Activated CD4-positive, alpha-beta T cell treated with anti-CD3 and anti-CD28 coated beads, Interleukin-2, amount 10 ng/mL, durations not matched to agents 24 days and 14 days (primary cell): ENCODE results near the gene BRD3OS. TPM values are rescaled to one million over a fixed set of nuclear protein-coding genes. Genes with fewer than 3 reads are reported as not detected.

ENCODE experiments used
- DNase-seq: peaks from one replicate; pipeline ENCODE4 v3.0.0; 2022
- H3K27ac Mint-ChIP-seq: one replicate; pipeline ENCODE4 v1.8.0; 2022; ENCODE audit warnings: mild to moderate bottlenecking, mixed read lengths
- H3K27me3 Mint-ChIP-seq: one replicate; pipeline ENCODE4 v1.8.0; 2022; ENCODE audit warnings: mixed read lengths
- H3K36me3 Mint-ChIP-seq: one replicate; pipeline ENCODE4 v1.8.0; 2022; ENCODE audit warnings: low read depth, mild to moderate bottlenecking, mixed read lengths
- H3K4me1 Mint-ChIP-seq: one replicate; pipeline ENCODE4 v1.8.0; 2021; ENCODE audit warnings: mixed read lengths
- H3K4me3 Mint-ChIP-seq: one replicate; pipeline ENCODE4 v1.8.0; 2022; ENCODE audit warnings: mild to moderate bottlenecking, moderate library complexity, mixed read lengths
- H3K9me3 Mint-ChIP-seq: one replicate; pipeline ENCODE4 v1.8.0; 2021; ENCODE audit warnings: mixed read lengths
- intact Hi-C: fragments of 100-400 bp; cut with micrococcal nuclease; formaldehyde crosslinking; loops from one replicate; pipeline ENCODE4 v1.15.1; 2023
- total RNA-seq: library from RNA; stranded (reverse); gene quantifications from 2 replicates; pipeline ENCODE4 v1.2.3, GENCODE V29; 2022

Gene BRD3OS
- total RNA-seq, 1 donor from 2014 or later, result 14.9 TPM

- Mint-ChIP-seq H3K36me3 (no peaks in the 10 kb centered on the region), H3K27me3 (no peaks in the 10 kb centered on the region), H3K9me3 (no peaks in the 10 kb centered on the region), H3K4me1 (no peaks in the 10 kb centered on the region), H3K4me3 (no peak overlapping the region), H3K27ac (no peak overlapping the region)
- DNase-seq, result no peak
- intact Hi-C loops, result no loop called here
These were observed 20.4 kb upstream of the BRD3OS start for GRCh38 chr9:134004881-134005280.

GRCh38 chr9:134005381-134005780 is 19.9 kb upstream of the BRD3OS start:
- Mint-ChIP-seq H3K27ac (no peak overlapping the region), H3K4me1 (no peaks in the 10 kb centered on the region), H3K27me3 (no peaks in the 10 kb centered on the region), H3K4me3 (no peak overlapping the region), H3K36me3 (no peaks in the 10 kb centered on the region), H3K9me3 (no peaks in the 10 kb centered on the region)
- intact Hi-C loops, result no loop called here
- no peak for DNase-seq

DNA sequence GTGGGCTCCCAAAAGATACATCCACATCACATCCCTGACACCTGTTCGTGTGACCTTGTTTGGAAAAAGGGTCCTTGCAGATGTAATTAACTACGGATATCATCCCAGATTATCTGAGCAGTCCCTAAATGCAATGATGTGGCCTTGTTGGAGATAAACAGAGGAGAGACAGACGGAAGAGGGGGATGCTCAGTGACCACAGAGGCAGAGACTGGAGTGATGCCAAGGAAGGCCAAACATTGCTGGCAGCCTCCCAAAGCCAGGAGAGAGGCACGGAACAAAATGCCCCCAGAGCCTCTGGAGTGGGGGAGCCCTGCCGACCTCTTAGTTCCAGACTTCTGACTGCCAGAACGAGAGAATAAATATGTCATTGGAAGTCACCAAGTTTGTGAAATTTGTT is 18.1 kb upstream of the BRD3OS start:
- Mint-ChIP-seq H3K27me3 (no peaks in the 10 kb centered on the region), H3K27ac (no peak overlapping the region), H3K9me3 (no peaks in the 10 kb centered on the region), H3K4me1 (no peaks in the 10 kb centered on the region), H3K36me3 (peaks cover 3% of the 10 kb centered on the region), H3K4me3 (no peak overlapping the region)
- DNase-seq, result no peak
- intact Hi-C loops, result no loop called here

DNA sequence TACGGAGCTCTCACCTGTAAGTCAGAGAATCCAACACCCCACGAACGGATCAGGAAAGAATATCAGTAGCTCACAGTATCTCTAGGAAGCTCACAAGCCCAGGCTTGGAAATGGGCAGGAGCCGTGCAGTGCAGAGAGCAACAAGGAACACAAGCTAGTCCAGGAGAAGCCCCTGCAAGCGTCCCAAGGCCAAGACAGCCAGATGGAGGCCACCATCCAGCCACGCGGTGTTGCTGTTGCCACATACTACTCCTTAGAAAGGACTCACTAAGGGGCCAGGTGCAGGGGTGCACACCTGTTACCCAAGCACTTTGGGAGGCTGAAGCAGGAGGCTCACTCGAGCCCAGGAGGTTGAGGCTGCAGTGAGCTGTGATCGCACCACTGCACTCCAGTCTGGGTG is 17.7 kb upstream of the BRD3OS start:
- H3K4me3 Mint-ChIP-seq, result no peak overlapping the region
- H3K4me1 Mint-ChIP-seq, result no peaks in the 10 kb centered on the region
- no peaks in the 10 kb centered on the region for H3K27me3 Mint-ChIP-seq
- H3K27ac Mint-ChIP-seq, result no peak overlapping the region
- H3K9me3 Mint-ChIP-seq, result no peaks in the 10 kb centered on the region
- intact Hi-C loops, result no loop called here
- peaks cover 3% of the 10 kb centered on the region for H3K36me3 Mint-ChIP-seq
- DNase-seq, result no peak

DNA sequence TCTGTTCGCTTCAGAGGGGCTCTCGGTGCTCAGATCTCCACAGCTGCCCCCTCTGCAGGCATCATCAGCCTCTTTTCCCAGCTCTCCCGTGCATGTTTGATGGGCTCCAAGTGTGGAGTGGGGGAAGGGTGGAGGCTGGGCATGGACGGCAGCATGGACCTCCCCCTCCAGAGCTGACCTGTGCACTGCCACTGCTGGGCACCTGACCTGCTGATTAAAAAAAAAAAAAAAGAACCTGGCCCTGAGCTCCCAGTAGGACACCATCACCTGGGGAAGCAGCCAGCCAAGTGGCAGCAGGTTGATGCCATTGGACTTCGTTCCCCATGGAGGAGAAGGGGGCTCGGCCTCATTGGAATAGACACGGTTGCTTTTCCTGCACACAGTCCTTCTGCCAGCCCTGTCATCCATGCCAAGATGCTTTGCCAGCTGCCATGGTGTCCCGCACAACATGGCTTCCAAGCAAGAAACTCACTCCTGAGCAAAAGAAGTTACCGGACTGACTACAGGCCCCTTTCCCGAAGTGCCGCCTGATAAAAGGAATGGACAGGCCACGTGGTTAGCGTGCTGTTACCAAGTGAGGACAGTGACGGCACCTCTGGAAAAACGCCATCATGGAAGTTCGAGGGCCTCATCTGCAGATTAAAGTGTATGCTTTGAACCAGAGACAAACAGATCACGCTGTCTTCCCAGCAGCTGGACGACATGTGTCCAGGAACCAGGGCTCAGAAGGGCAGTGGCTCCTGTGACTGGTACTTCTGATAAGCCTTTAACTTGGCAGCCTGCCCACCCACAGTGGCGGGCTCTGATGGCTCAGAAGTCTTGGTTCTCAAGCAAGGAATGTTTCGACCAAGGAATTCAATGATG is 14.7 kb upstream of the BRD3OS start:
- no peak for DNase-seq
- Mint-ChIP-seq H3K36me3 (peaks cover 5% of the 10 kb centered on the region), H3K4me1 (no peaks in the 10 kb centered on the region), H3K4me3 (no peak overlapping the region), H3K9me3 (peaks cover 4% of the 10 kb centered on the region), H3K27ac (no peak overlapping the region), H3K27me3 (no peaks in the 10 kb centered on the region)
- intact Hi-C loops, result no loop called here

- Mint-ChIP-seq H3K27me3 (no peaks in the 10 kb centered on the region), H3K4me1 (no peaks in the 10 kb centered on the region), H3K4me3 (no peak overlapping the region), H3K9me3 (peaks cover 4% of the 10 kb centered on the region), H3K27ac (no peak overlapping the region), H3K36me3 (peaks cover 5% of the 10 kb centered on the region)
- no peak for DNase-seq
- intact Hi-C loops, result no loop called here
These were observed 13.9 kb upstream of the BRD3OS start for GRCh38 chr9:134011401-134011800.

- DNase-seq, result no peak
- intact Hi-C loops, result no loop called here
- H3K4me1 Mint-ChIP-seq, result no peaks in the 10 kb centered on the region
- peaks cover 4% of the 10 kb centered on the region for H3K9me3 Mint-ChIP-seq
- H3K4me3 Mint-ChIP-seq, result no peak overlapping the region
- no peak overlapping the region for H3K27ac Mint-ChIP-seq
- H3K27me3 Mint-ChIP-seq, result no peaks in the 10 kb centered on the region
- peaks cover 5% of the 10 kb centered on the region for H3K36me3 Mint-ChIP-seq
These were observed 10.3 kb upstream of the BRD3OS start for GRCh38 chr9:134014946-134015345.

GRCh38 chr9:134024214-134024792 is 978 bp upstream of the BRD3OS start:
- peaks cover 4% of the 10 kb centered on the region for H3K4me1 Mint-ChIP-seq
- no peaks in the 10 kb centered on the region for H3K27me3 Mint-ChIP-seq
- H3K9me3 Mint-ChIP-seq, result no peaks in the 10 kb centered on the region
- H3K4me3 Mint-ChIP-seq, result peak overlapping the region; percentile 5
- H3K36me3 Mint-ChIP-seq, result peaks cover 8% of the 10 kb centered on the region
- intact Hi-C loops, result no loop called here
- DNase-seq, result no peak
- H3K27ac Mint-ChIP-seq, result no peak overlapping the region

- peak overlapping the region; percentile 83 for H3K4me3 Mint-ChIP-seq
- no peaks in the 10 kb centered on the region for H3K9me3 Mint-ChIP-seq
- H3K4me1 Mint-ChIP-seq, result peaks cover 4% of the 10 kb centered on the region
- peaks cover 10% of the 10 kb centered on the region for H3K36me3 Mint-ChIP-seq
- DNase-seq, result peak; percentile 86
- intact Hi-C loops, result loop anchor here (1.0 to 5.0 kb wide), 4 partner anchors 34 to 138 kb away; partner anchors contain the start of genes BRD3, RNU6ATAC, VAV2 and WDR5
- peak overlapping the region; percentile 79 for H3K27ac Mint-ChIP-seq
- no peaks in the 10 kb centered on the region for H3K27me3 Mint-ChIP-seq
These were observed 593 bp downstream of the BRD3OS start for GRCh38 chr9:134025606-134026541.

DNA sequence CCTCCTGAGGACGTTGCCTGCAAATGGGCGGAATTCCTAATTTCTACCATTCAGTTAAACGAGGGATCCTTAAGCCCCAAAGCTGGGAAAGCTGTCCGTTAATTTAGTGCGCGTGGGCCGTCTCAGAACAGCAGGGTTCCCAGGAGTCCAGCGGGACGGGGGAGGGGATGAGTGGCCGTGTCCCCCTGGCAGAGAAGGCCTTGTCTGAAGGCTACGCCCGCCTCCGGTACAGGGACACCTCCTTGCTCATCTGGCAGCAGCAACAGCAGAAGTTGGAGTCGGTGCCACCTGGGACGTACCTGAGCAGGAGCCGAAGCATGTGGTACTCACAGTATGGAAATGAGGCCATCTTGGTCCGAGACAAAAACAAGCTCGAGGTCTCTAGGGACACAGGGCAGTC is 1.3 kb downstream of the BRD3OS start:
- H3K27ac Mint-ChIP-seq, result no peak overlapping the region
- no peak for DNase-seq
- intact Hi-C loops, result loop anchor here (5.0 kb wide), 1 partner anchor 111 kb away; the partner anchor contains the start of gene WDR5

DNA sequence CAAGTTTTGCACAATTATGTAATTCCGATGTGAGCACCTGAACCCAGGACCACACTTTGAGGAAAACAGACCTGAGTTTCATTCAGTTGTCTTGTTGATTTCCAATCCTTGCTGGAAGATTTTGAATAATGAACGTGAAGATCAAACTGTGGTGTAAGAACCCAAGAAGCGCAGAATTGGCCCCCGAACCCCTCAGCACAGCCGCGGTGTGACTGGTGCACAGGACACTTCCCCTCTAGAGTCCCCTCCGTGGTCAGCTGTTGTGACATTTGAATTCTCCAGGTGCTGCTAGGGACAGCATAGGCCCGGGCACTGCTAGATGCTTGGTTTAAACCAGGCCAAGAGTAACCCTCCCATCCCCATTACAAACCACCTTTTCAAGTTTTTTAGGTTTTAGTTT is 1.7 kb downstream of the BRD3OS start:
- Mint-ChIP-seq H3K9me3 (no peaks in the 10 kb centered on the region), H3K27me3 (no peaks in the 10 kb centered on the region), H3K4me1 (peaks cover 4% of the 10 kb centered on the region), H3K27ac (no peak overlapping the region), H3K36me3 (peaks cover 10% of the 10 kb centered on the region), H3K4me3 (peak overlapping the region; percentile 48)
- intact Hi-C loops, result loop anchor here (5.0 kb wide), 1 partner anchor 110 kb away; the partner anchor contains the start of gene WDR5
- DNase-seq, result no peak

More for the DNA sequence above, 1.3 kb downstream of the BRD3OS start:
- H3K9me3 Mint-ChIP-seq, result no peaks in the 10 kb centered on the region
- H3K36me3 Mint-ChIP-seq, result peaks cover 10% of the 10 kb centered on the region
- peak overlapping the region; percentile 83 for H3K4me3 Mint-ChIP-seq
- H3K4me1 Mint-ChIP-seq, result peaks cover 4% of the 10 kb centered on the region
- no peaks in the 10 kb centered on the region for H3K27me3 Mint-ChIP-seq

DNA sequence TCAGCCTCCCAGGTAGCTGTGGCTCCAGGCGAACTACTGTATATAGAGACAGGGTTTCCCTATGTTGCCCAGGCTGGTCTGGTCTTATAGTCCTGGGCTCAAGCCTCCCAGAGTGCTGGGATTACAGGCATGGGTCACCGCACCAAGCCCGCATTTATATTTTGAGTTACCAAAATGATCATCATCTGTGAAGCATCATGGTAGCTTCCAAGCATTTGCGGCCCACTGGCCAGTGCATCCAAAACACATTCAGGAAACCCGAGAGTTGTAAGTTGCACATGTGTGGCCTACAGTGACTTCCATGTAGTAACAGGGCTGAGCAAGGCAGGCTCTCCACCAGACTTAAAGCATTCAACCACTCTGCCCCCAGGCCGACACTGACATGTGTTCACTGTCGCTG is 2.3 kb downstream of the BRD3OS start:
- Mint-ChIP-seq H3K9me3 (no peaks in the 10 kb centered on the region), H3K4me3 (peak overlapping the region; percentile 34), H3K4me1 (peaks cover 4% of the 10 kb centered on the region), H3K36me3 (peaks cover 10% of the 10 kb centered on the region), H3K27me3 (no peaks in the 10 kb centered on the region), H3K27ac (no peak overlapping the region)
- intact Hi-C loops, result loop anchor here (5.0 kb wide), 1 partner anchor 110 kb away; the partner anchor contains the start of gene WDR5
- no peak for DNase-seq

DNA sequence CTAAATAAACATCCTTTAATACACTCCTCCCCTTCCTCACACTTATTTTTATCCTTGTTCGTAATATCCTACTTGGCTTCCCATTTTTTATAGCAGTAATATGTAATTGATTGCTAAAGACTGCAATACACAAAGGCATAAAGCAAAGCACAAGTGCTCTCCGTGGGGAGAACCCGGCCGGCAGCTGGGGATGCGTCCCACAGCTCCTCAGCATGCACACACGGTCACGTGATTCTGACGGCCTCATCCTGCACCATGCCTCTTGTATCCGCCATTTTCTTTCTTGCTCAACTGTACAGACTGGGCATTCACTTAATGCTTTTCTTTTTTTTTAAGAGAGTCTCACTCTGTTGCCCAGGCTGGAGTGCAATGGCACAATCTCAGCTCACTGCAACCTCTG is 2.8 kb downstream of the BRD3OS start:
- Mint-ChIP-seq H3K4me1 (peaks cover 4% of the 10 kb centered on the region), H3K4me3 (peak overlapping the region; percentile 34)

More for the DNA sequence above, 2.8 kb downstream of the BRD3OS start:
- intact Hi-C loops, result loop anchor here (5.0 kb wide), 1 partner anchor 109 kb away; the partner anchor contains the start of gene WDR5
- Mint-ChIP-seq H3K36me3 (peaks cover 10% of the 10 kb centered on the region), H3K9me3 (no peaks in the 10 kb centered on the region), H3K27me3 (no peaks in the 10 kb centered on the region), H3K27ac (no peak overlapping the region)
- DNase-seq, result no peak
